GM19452 (cell line): Measurements from ENCODE around the gene CNNM3.
"Not testable (repeated sequence)": the region's sequence is repeated elsewhere in the genome, so short reads cannot be mapped to it uniquely, and the experiment has no call there.

Experiments
- ATAC-seq: cut with Tn5 transposase; IDR thresholded peaks from one replicate; pipeline ENCODE4 v1.9.1; 2021; ENCODE audit not compliant: unreplicated experiment

CNNM3 gene

GRCh38 chr2:96816127-96816835 is at the start of gene CNNM3:
Gene CNNM3, plus strand, starts transcription at chr2:96816268. Its CDS starts 10 bp downstream, at chr2:96816278.
- peak; percentile 89 for ATAC-seq

GRCh38 chr2:96767135-96767871 is 48.8 kb upstream of the CNNM3 start:
- ATAC-seq, result no peak

GRCh38 chr2:96768083-96768561 is 47.9 kb upstream of the CNNM3 start:
- no peak for ATAC-seq

- no peak for ATAC-seq
Observed at GRCh38 chr2:96769814-96770213, 46.3 kb upstream of the CNNM3 start.

GRCh38 chr2:96770442-96771202 is 45.4 kb upstream of the CNNM3 start:
- no peak for ATAC-seq

GRCh38 chr2:96771796-96772618 is 44.1 kb upstream of the CNNM3 start:
- no peak for ATAC-seq

- ATAC-seq, result no peak
Observed at GRCh38 chr2:96772903-96773671, 43.0 kb upstream of the CNNM3 start.

- no peak for ATAC-seq
Observed at GRCh38 chr2:96773922-96774321, 42.1 kb upstream of the CNNM3 start.

GRCh38 chr2:96775160-96775559 is 40.9 kb upstream of the CNNM3 start:
- no peak for ATAC-seq

GRCh38 chr2:96783388-96783787 is 32.7 kb upstream of the CNNM3 start:
- no peak for ATAC-seq

GRCh38 chr2:96787411-96787810 is 28.7 kb upstream of the CNNM3 start:
- no peak for ATAC-seq

- ATAC-seq, result no peak
Observed at GRCh38 chr2:96788442-96789244, 27.4 kb upstream of the CNNM3 start.

- ATAC-seq, result no peak
Observed at GRCh38 chr2:96789245-96789617, 26.8 kb upstream of the CNNM3 start.

GRCh38 chr2:96792772-96793749 is 23.0 kb upstream of the CNNM3 start:
- ATAC-seq, result no peak

GRCh38 chr2:96795076-96795475 is 21.0 kb upstream of the CNNM3 start:
- ATAC-seq, result no peak

- not testable (repeated sequence) for ATAC-seq
Observed at GRCh38 chr2:96796497-96796896, 19.6 kb upstream of the CNNM3 start.

GRCh38 chr2:96797066-96797625 is 18.9 kb upstream of the CNNM3 start:
- ATAC-seq, result no peak
